ENCODE results near the gene YOD1.

DNA sequence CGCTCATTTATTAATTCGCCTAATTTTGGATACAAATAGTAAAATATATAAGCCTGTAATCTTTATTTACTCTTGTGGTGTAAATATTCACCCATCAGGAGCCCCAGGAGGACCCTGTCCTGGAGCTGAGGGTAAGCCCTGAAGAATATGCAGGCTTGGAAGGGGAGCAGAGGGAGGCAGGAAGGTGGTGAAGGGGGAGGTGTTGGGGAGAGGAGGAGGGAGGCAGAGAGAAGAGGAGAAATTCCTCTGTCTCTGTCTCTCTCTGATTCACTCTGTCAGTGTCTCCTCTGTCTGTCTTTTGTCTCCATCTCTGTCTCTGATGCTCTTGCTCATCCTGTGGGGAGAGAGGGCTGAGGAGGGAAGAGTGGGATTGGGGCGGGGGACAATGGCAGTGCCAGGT lies 34.9 kb upstream of the YOD1 start:
- TF ChIP-seq POLR2A (IDR thresholded peaks at IDR 0.05; ENCODE audit: low read depth, low read length) (no peak), MXI1 (IDR thresholded peaks at IDR 0.05; ENCODE audit: borderline replicate concordance, low read depth, low read length) (no peak), MAFK (IDR thresholded peaks at IDR 0.05; ENCODE audit: low read depth, low read length) (no peak), RAD21 (IDR thresholded peaks at IDR 0.05; ENCODE audit: low read length) (no peak), SMC3 (IDR thresholded peaks at IDR 0.05; ENCODE audit: low read depth, low read length) (no peak), BHLHE40 (IDR thresholded peaks at IDR 0.05; ENCODE audit: low read depth, low read length) (no peak), FOS (IDR thresholded peaks at IDR 0.05; ENCODE audit: low read depth, low read length) (no peak), NFE2L2 (IDR thresholded peaks at IDR 0.05; ENCODE audit: low read depth, low read length) (no peak), RFX5 (IDR thresholded peaks at IDR 0.05; ENCODE audit: low read depth, low read length) (no peak), MAZ (IDR thresholded peaks at IDR 0.05; ENCODE audit: borderline replicate concordance, low read depth, low read length) (no peak), CEBPB (IDR thresholded peaks at IDR 0.05; ENCODE audit: low read depth, low read length) (no peak)
- TF ChIP-seq, protein P1, sequence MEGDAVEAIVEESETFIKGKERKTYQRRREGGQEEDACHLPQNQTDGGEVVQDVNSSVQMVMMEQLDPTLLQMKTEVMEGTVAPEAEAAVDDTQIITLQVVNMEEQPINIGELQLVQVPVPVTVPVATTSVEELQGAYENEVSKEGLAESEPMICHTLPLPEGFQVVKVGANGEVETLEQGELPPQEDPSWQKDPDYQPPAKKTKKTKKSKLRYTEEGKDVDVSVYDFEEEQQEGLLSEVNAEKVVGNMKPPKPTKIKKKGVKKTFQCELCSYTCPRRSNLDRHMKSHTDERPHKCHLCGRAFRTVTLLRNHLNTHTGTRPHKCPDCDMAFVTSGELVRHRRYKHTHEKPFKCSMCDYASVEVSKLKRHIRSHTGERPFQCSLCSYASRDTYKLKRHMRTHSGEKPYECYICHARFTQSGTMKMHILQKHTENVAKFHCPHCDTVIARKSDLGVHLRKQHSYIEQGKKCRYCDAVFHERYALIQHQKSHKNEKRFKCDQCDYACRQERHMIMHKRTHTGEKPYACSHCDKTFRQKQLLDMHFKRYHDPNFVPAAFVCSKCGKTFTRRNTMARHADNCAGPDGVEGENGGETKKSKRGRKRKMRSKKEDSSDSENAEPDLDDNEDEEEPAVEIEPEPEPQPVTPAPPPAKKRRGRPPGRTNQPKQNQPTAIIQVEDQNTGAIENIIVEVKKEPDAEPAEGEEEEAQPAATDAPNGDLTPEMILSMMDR (conservative IDR thresholded peaks at IDR 0.05; ENCODE audit: low read depth, low read length), result no peak
- TF ChIP-seq, protein P2, sequence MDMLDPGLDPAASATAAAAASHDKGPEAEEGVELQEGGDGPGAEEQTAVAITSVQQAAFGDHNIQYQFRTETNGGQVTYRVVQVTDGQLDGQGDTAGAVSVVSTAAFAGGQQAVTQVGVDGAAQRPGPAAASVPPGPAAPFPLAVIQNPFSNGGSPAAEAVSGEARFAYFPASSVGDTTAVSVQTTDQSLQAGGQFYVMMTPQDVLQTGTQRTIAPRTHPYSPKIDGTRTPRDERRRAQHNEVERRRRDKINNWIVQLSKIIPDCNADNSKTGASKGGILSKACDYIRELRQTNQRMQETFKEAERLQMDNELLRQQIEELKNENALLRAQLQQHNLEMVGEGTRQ (IDR thresholded peaks at IDR 0.05; ENCODE audit: low read depth, low read length), result no peak
- TF ChIP-seq, protein P3, sequence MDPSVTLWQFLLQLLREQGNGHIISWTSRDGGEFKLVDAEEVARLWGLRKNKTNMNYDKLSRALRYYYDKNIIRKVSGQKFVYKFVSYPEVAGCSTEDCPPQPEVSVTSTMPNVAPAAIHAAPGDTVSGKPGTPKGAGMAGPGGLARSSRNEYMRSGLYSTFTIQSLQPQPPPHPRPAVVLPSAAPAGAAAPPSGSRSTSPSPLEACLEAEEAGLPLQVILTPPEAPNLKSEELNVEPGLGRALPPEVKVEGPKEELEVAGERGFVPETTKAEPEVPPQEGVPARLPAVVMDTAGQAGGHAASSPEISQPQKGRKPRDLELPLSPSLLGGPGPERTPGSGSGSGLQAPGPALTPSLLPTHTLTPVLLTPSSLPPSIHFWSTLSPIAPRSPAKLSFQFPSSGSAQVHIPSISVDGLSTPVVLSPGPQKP (IDR thresholded peaks at IDR 0.05; ENCODE audit: borderline replicate concordance, low read depth, low read length), result no peak

All from IMR-90 (cell line).